GM18951 (cell line): Measurements from ENCODE around the gene CAGE1.
"Not testable (repeated sequence)": the region's sequence is repeated elsewhere in the genome, so short reads cannot be mapped to it uniquely, and the experiment has no call there.

Experiments used
- POLR2A ChIP-seq: IDR thresholded peaks from 4 replicates; pipeline ENCODE4 v1.6.1; 2011; ENCODE audit warnings: mild to moderate bottlenecking; ENCODE audit not compliant: insufficient read length, insufficient read depth; ENCODE audit errors: extremely low read depth
- in situ Hi-C: fragments of 300-500 bp; cut with MboI; formaldehyde crosslinking; loops from one replicate; pipeline ENCODE4 v1.12.0; 2022; ENCODE audit warnings: low sequenced_read_pairs, mixed read lengths, inconsistent platforms; ENCODE audit not compliant: unreplicated experiment

The CAGE1 gene

GRCh38 chr6:7341271-7341670 lies 48.3 kb downstream of the CAGE1 start:
- in situ Hi-C loops = no loop called here
- no peak for TF ChIP-seq POLR2A

- in situ Hi-C loops = not testable (repeated sequence)
Measured at GRCh38 chr6:7339007-7339732, 50.4 kb downstream of the CAGE1 start.

DNA sequence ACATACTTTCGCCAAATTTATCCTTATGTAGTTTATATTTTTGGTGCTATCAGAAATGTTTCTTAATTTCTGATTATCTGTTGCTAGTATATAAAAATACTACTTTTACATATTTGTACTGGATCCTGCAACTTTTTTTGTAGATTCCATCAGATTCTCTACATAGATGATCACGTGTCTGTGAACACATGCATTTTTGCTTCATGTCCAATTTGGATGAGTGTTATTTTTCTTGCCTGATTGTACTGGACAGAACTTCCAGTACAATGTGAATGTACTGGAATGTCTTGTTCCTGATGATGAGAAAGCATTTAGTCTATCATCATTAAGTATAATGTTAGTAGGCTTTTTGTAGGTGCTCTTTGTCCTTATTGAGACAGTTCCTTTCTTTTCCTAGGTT lies 51.5 kb downstream of the CAGE1 start:
- in situ Hi-C loops = no loop called here
- TF ChIP-seq POLR2A = no peak

DNA sequence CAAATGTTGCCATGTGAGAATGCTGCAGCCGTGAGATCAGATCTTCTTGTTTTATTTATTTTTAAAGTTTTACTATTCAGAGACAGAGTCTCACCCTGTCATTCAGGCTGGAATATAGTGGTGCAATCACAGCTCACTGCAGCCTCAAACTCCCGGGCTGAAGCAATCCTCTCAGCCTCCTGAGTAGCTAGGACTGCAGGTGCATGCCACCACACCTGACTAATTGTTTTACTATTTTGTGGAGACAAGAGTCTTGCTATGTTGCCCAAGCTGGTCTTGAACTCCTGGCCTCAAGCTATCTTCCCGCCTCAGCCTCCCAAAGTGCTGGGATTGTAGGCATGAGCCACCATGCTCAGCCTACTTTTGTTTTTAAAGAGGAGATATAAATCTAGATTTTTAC lies 54.0 kb downstream of the CAGE1 start:
- in situ Hi-C loops = no loop called here
- TF ChIP-seq POLR2A = no peak

DNA sequence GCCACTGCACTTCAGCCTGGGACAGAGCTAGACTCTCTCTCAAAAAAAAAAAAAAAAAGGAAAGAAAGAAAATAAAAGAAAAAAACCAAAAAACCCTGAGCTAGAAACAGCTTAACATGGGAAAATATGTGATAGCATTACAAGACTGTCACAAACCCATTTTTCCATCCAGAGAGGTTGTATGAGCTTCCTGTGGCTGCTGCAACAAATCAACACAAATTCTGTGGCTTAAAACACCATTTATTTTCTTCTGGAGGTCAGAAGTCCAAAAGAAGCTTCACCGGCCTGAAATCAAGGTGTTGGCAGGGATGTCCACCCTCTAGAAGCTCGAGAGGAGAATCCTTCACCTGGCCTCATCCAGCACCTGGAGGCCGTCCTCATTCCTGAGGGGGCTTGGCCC lies 54.9 kb downstream of the CAGE1 start:
- in situ Hi-C loops = no loop called here
- TF ChIP-seq POLR2A = no peak

DNA sequence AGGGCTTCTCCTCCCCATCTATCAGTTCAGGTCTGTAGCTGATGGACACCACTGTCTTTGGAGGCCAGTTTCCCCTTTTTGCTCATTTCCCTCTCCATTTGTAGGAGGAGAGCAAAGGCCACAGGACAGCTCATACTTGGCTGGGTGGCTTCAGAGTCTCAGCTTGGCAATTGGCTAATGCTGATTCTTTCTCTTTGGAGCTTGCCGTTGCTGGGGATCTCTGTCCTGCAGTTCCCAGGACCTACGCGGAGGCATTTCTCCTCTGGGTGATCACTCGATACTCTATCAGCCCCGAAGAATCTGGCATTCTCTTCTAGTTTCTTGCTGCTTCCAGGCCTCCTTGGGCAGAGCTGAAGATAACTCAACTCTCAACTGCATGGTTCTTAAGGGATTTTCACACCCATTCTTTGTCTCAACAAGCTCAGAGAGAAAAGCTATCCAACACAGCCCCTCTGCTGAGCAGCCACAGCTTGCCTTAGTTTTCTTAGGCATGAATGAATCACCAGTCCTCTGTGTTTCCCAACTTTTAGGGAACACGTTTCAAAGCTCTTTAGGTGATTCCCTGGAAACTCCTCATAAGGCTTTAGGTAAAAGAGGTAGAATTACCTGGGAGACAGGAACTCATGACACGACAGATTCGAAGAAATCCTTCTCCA lies 57.3 kb downstream of the CAGE1 start:
- TF ChIP-seq POLR2A = no peak
- in situ Hi-C loops = no loop called here

- no peak for TF ChIP-seq POLR2A
- in situ Hi-C loops = no loop called here
Measured at GRCh38 chr6:7331452-7331851, 58.1 kb downstream of the CAGE1 start.

DNA sequence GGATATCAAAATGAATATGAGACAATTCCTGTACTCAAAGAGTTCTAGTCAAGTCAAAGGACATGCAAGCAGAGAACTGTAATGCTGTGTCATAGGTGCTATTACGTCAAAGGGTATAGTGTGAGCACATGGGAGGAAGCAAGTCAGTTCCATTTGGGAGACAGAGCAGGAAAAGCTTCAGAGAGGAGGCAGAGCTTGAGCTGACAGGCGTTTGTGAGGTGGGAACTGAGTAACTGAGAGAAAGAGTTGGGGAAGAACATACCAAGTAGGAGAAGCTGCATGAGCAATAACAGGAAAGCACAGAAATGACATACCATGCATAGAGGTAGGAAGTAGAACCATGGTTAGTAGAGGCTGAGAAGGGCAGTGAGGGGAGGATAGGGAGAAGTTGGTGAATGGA lies 61.3 kb downstream of the CAGE1 start:
- in situ Hi-C loops = no loop called here
- TF ChIP-seq POLR2A = no peak

DNA sequence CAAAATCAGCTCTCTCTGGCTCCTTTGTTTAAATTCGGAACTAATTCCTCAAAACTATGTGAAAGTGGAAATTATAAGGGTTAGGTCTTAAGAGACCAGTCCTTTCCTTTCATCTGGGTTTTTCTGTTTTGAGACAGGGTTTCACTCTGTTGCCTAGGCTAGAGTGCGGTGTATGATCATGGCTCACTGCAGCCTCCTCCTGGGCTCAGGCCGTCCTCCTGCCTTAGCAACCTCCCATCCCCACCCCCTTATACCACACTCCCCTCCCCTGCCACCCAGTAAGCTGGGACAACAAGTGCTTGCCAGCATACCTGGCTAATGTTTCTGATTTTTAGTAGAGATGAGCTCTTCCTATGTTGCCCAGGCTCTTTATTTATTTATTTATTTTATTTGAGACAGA lies 63.8 kb downstream of the CAGE1 start:
- TF ChIP-seq POLR2A = no peak
- in situ Hi-C loops = no loop called here

GRCh38 chr6:7324520-7324919 lies 65.0 kb downstream of the CAGE1 start:
- in situ Hi-C loops = no loop called here
- TF ChIP-seq POLR2A = no peak

- TF ChIP-seq POLR2A = no peak
Measured at GRCh38 chr6:7323074-7323473, 66.5 kb downstream of the CAGE1 start.

DNA sequence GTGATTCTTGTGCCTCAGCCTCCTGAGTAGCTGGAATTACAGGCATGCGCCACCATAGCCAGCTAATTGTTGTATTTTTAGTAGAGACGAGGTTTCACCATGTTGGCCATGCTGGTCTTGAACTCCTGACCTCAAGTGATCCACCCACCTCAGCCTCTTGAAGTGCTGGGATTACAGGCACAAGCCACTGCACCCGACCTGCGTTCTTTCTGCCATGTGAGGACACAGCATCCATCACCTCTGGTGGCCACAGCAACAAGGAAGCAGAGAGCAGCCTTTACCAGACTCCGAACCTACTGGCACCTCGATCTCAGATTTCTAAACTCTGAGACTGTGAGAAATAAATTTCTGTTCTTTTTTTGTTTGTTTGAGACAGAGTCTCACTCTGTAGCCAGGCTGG lies 67.7 kb downstream of the CAGE1 start:
- in situ Hi-C loops = not testable (repeated sequence)

More at GRCh38 chr6:7323074-7323473, 66.5 kb downstream of the CAGE1 start:
- in situ Hi-C loops = no loop called here

- in situ Hi-C loops = not testable (repeated sequence)
Measured at GRCh38 chr6:7319406-7319805, 70.1 kb downstream of the CAGE1 start.

GRCh38 chr6:7317538-7317937 lies 72.0 kb downstream of the CAGE1 start:
- in situ Hi-C loops = no loop called here
- TF ChIP-seq POLR2A = no peak
